ENCODE results near the gene FAM171A1. TPM values are rescaled to one million over a fixed set of nuclear protein-coding genes. Genes with fewer than 3 reads are reported as not detected.

FAM171A1 gene
- total and polyA plus RNA-seq, 2 donors (not counting 3 experiments of a cell fraction or from before 2014, with no cell fraction given), result 56.3 to 75.8 TPM

- no peaks in the 10 kb centered on the region for H4K20me1 ChIP-seq (replicated peaks; ENCODE audit: control insufficient read depth, extremely low read depth, insufficient read depth, low read length)
- no peak overlapping the region for H3K4me3 ChIP-seq (replicated peaks in 1 of 3; ENCODE audit: insufficient read depth in 1 of 3, low read depth in 1 of 3, low read length in 3 of 3)
- peaks cover 2% of the 10 kb centered on the region for H3K79me2 ChIP-seq (ENCODE audit: control insufficient read depth, insufficient read depth, low read length)
- POLR2A ChIA-PET, result no interaction called here
- FAIRE-seq (no peak), DNase-seq (ENCODE audit: low read depth, low spot score) (no peak)
- H3K9me1 ChIP-seq (replicated peaks; ENCODE audit: control insufficient read depth, extremely low read depth, insufficient read depth, low read length), result no peaks in the 10 kb centered on the region
- H3K4me1 ChIP-seq (ENCODE audit: control insufficient read depth, extremely low read depth, insufficient read depth, low read length), result peaks cover 15% of the 10 kb centered on the region
- no peak overlapping the region for H3K27ac ChIP-seq (ENCODE audit: insufficient read depth, low read depth, low read length)
- H2AFZ ChIP-seq (ENCODE audit: low read depth, low read length), result no peak overlapping the region
- H3K9me3 ChIP-seq (replicated peaks; ENCODE audit: control insufficient read depth, insufficient read depth, low read length), result no peaks in the 10 kb centered on the region
- no peak for TF ChIP-seq POLR2A (IDR thresholded peaks at IDR 0.05; ENCODE audit: low read depth, low read length)
- TF ChIP-seq JUN (IDR thresholded peaks at IDR 0.05; ENCODE audit: borderline replicate concordance, insufficient read depth, insufficient read length, low read depth), result no peak
- no peak for TF ChIP-seq POLR2AphosphoS5 (IDR thresholded peaks at IDR 0.05; ENCODE audit: insufficient read depth, low read depth, low read length)
- TF ChIP-seq CTCF (IDR thresholded peaks at IDR 0.05; ENCODE audit: extremely low read depth in 1 of 2, insufficient read depth in 1 of 2, low read depth in 1 of 2, low read length in 2 of 2), result no peak
- TF ChIP-seq FOS (IDR thresholded peaks at IDR 0.05; ENCODE audit: borderline replicate concordance, insufficient read depth, low read length), result no peak
- TF ChIP-seq EZH2 (IDR thresholded peaks at IDR 0.05; ENCODE audit: borderline replicate concordance, low read depth, low read length, severe bottlenecking), result no peak
- no peak for TF ChIP-seq MAX (IDR thresholded peaks at IDR 0.05; ENCODE audit: insufficient read depth, insufficient read length)
- TF ChIP-seq MYC (IDR thresholded peaks at IDR 0.05; ENCODE audit: low read depth, low read length), result no peak
- no peak for TF ChIP-seq GATA2 (IDR thresholded peaks at IDR 0.05; ENCODE audit: insufficient read depth, insufficient read length, low read depth, low read length)
- peaks cover 0 to 1% of the 10 kb centered on the region in 2 experiments for H3K36me3 ChIP-seq (ENCODE audit: control insufficient read depth in 2 of 2, extremely low read depth in 1 of 2, insufficient read depth in 2 of 2, low read length in 2 of 2)
- dilution Hi-C loops (cut with MboI; ENCODE audit: extremely low pct_ligation_motif_present, low sequenced_read_pairs), result no loop called here
- H3K27me3 ChIP-seq (ENCODE audit: control insufficient read depth in 2 of 2, insufficient read depth in 2 of 2, low read length in 2 of 2), result no peaks in the 10 kb centered on the region
- CTCF ChIA-PET, result interaction anchor here (1.0 kb wide), 1 partner anchor 14 kb away, joined by 3 read pairs; no protein-coding TSS in a partner anchor
- BruUV-seq (replicated peaks), result no TSS peak
- intact Hi-C loops (cut with micrococcal nuclease), result loop anchor here (5.0 kb wide), 1 partner anchor 42 kb away; no protein-coding TSS in a partner anchor
- no peak overlapping the region for H3K9ac ChIP-seq (replicated peaks; ENCODE audit: extremely low read depth, insufficient read depth, low read length)
- H3K4me2 ChIP-seq (ENCODE audit: insufficient read depth, low read length), result no peak overlapping the region
Observed at GRCh38 chr10:15244635-15245197, 126.4 kb downstream of the FAM171A1 start.

All from endothelial cell of umbilical vein (primary cell).